SK-N-SH treated with all-trans-retinoic acid at 6 μM for 48 hours (cell line): ENCODE results near the gene OR2F2.
A peak's percentile ranks its signal among the peaks of the same experiment; 100 is the strongest.

Experiments used
- ATAC-seq: fragments of 200-7000 bp; cut with Tn5 transposase; 3 replicates; pipeline ENCODE4 v1.9.1; 2020; ENCODE audit warnings: mild to moderate bottlenecking, moderate library complexity
- ARNTL ChIP-seq: fragments of 450-650 bp; formaldehyde crosslinking; IDR thresholded peaks from 2 replicates; pipeline ENCODE4 v1.5.0; 2020; ENCODE audit warnings: low read depth, mild to moderate bottlenecking, moderate library complexity, borderline replicate concordance
- BACH2 ChIP-seq: fragments of 250-450 bp; sonication (Bioruptor Pico); IDR thresholded peaks from 2 replicates; pipeline ENCODE4 v1.9.0; 2021; ENCODE audit warnings: mild to moderate bottlenecking, borderline replicate concordance
- CREB5 ChIP-seq: fragments of 250-450 bp; sonication (Bioruptor Pico); IDR thresholded peaks from 2 replicates; pipeline ENCODE4 v1.5.1; 2020; ENCODE audit warnings: low read depth, mild to moderate bottlenecking, moderate library complexity
- CSDC2 ChIP-seq: fragments of 250-450 bp; sonication (Bioruptor Pico); IDR thresholded peaks from 2 replicates; pipeline ENCODE4 v1.5.0; 2020; ENCODE audit warnings: mild to moderate bottlenecking, moderate library complexity
- CSRNP3 ChIP-seq: fragments of 250-450 bp; sonication (Bioruptor Pico); IDR thresholded peaks from 2 replicates; pipeline ENCODE4 v1.5.1; 2021; ENCODE audit warnings: mild to moderate bottlenecking, moderate library complexity
- ESRRG ChIP-seq: fragments of 250-450 bp; sonication (Bioruptor Pico); IDR thresholded peaks from 2 replicates; pipeline ENCODE4 v1.6.1; 2021; ENCODE audit warnings: mild to moderate bottlenecking
- GLIS3 ChIP-seq: fragments of 250-450 bp; sonication (Bioruptor Pico); IDR thresholded peaks from 2 replicates; pipeline ENCODE4 v1.5.0; 2020; ENCODE audit warnings: mild to moderate bottlenecking, moderate library complexity
- ISL1 ChIP-seq: fragments of 250-450 bp; sonication (Bioruptor Pico); IDR thresholded peaks from 2 replicates; pipeline ENCODE4 v2.1.2; 2022; ENCODE audit warnings: mild to moderate bottlenecking, moderate library complexity
- PATZ1 ChIP-seq: fragments of 250-450 bp; sonication (Bioruptor Pico); IDR thresholded peaks from 2 replicates; pipeline ENCODE4 v1.8.0; 2020; ENCODE audit warnings: mild to moderate bottlenecking, moderate library complexity, borderline replicate concordance
- POU6F1 ChIP-seq: fragments of 250-450 bp; sonication (Bioruptor Pico); IDR thresholded peaks from 2 replicates; pipeline ENCODE4 v1.8.0; 2021; ENCODE audit warnings: low read depth, mild to moderate bottlenecking, moderate library complexity, borderline replicate concordance
- PPARA ChIP-seq: fragments of 250-450 bp; sonication (Bioruptor Pico); IDR thresholded peaks from 2 replicates; pipeline ENCODE4 v1.5.0; 2020; ENCODE audit warnings: mild to moderate bottlenecking, borderline replicate concordance
- RARB ChIP-seq: fragments of 250-450 bp; sonication (Bioruptor Pico); IDR thresholded peaks from 2 replicates; pipeline ENCODE4 v1.8.0; 2021; ENCODE audit warnings: mild to moderate bottlenecking, moderate library complexity
- SNAI2 ChIP-seq: fragments of 250-450 bp; sonication (Bioruptor Pico); IDR thresholded peaks from 2 replicates; pipeline ENCODE4 v1.5.0; 2020; ENCODE audit warnings: mild to moderate bottlenecking, moderate library complexity
- TCF4 ChIP-seq: fragments of 250-450 bp; sonication (Bioruptor Pico); IDR thresholded peaks from 2 replicates; pipeline ENCODE4 v1.8.0; 2021; ENCODE audit warnings: mild to moderate bottlenecking, moderate library complexity, borderline replicate concordance
- TOX ChIP-seq: fragments of 250-450 bp; sonication (Bioruptor Pico); IDR thresholded peaks from 2 replicates; pipeline ENCODE4 v1.8.0; 2021; ENCODE audit warnings: mild to moderate bottlenecking, moderate library complexity, borderline replicate concordance
- TSHZ2 ChIP-seq: fragments of 250-450 bp; sonication (Bioruptor Pico); IDR thresholded peaks from 2 replicates; pipeline ENCODE4 v1.5.0; 2020; ENCODE audit warnings: mild to moderate bottlenecking, moderate library complexity
- ZC3H10 ChIP-seq: fragments of 250-450 bp; sonication (Bioruptor Pico); IDR thresholded peaks from 2 replicates; pipeline ENCODE4 v1.5.1; 2021; ENCODE audit warnings: mild to moderate bottlenecking, moderate library complexity
- ZFP3 ChIP-seq: fragments of 250-450 bp; sonication (Bioruptor Pico); IDR thresholded peaks from 2 replicates; pipeline ENCODE4 v1.5.0; 2020; ENCODE audit warnings: mild to moderate bottlenecking, moderate library complexity
- ZFP30 ChIP-seq: fragments of 450-650 bp; formaldehyde crosslinking; IDR thresholded peaks from 2 replicates; pipeline ENCODE4 v1.5.0; 2022; ENCODE audit warnings: mild to moderate bottlenecking, moderate library complexity
- ZNF565 ChIP-seq: fragments of 450-650 bp; formaldehyde crosslinking; conservative IDR thresholded peaks from 2 replicates; pipeline ENCODE4 v1.5.0; 2020; ENCODE audit warnings: low read depth, mild to moderate bottlenecking, moderate library complexity
- ZNF70 ChIP-seq: fragments of 450-650 bp; formaldehyde crosslinking; IDR thresholded peaks from 2 replicates; pipeline ENCODE4 v1.5.0; 2020; ENCODE audit warnings: mild to moderate bottlenecking, moderate library complexity
- ZNF8 ChIP-seq: fragments of 450-650 bp; formaldehyde crosslinking; IDR thresholded peaks from 2 replicates; pipeline ENCODE4 v1.5.0; 2020; ENCODE audit warnings: mild to moderate bottlenecking, moderate library complexity

The OR2F2 gene

GRCh38 chr7:143974459-143974858 lies 39.4 kb downstream of the OR2F2 start:
- ATAC-seq: peak; percentile 51
- TF ChIP-seq ESRRG (CRISPR knock-in tag) (no peak), ZFP30 (no peak), CSDC2 (CRISPR knock-in tag) (no peak), TOX (no peak), CSRNP3 (no peak), RARB (no peak), ZNF565 (no peak), ZFP3 (no peak), ZNF70 (no peak), SNAI2 (CRISPR knock-in tag) (no peak), BACH2 (CRISPR knock-in tag) (no peak), ZNF8 (CRISPR knock-in tag) (no peak), TSHZ2 (CRISPR knock-in tag) (no peak), CREB5 (CRISPR knock-in tag) (no peak), ISL1 (CRISPR knock-in tag) (no peak), GLIS3 (CRISPR knock-in tag) (no peak), POU6F1 (no peak), ZC3H10 (CRISPR knock-in tag) (no peak)

- TF ChIP-seq TCF4 (CRISPR knock-in tag) (no peak), BACH2 (CRISPR knock-in tag) (no peak), SNAI2 (CRISPR knock-in tag) (no peak), CSRNP3 (no peak), ARNTL (no peak), PATZ1 (CRISPR knock-in tag) (no peak), ZC3H10 (CRISPR knock-in tag) (no peak), GLIS3 (CRISPR knock-in tag) (no peak), PPARA (CRISPR knock-in tag) (no peak), CSDC2 (CRISPR knock-in tag) (no peak), CREB5 (CRISPR knock-in tag) (no peak), ZFP30 (no peak), ISL1 (CRISPR knock-in tag) (no peak), ZFP3 (no peak), ESRRG (CRISPR knock-in tag) (no peak), RARB (no peak), TOX (no peak)
- peak; percentile 38 for ATAC-seq
Observed at GRCh38 chr7:143975617-143976016, 40.6 kb downstream of the OR2F2 start.
